ENCODE measurements around the gene CASKIN2. TPM values are rescaled to one million over a fixed set of nuclear protein-coding genes. Genes with fewer than 3 reads are reported as not detected.

The CASKIN2 gene
- polyA plus RNA-seq, 3 donors = 0.33 TPM; not detected in 2

GRCh38 chr17:75472119-75472518, 43.2 kb downstream of the CASKIN2 start:
- H4K20me1 ChIP-seq (ENCODE audit: insufficient read depth, low read length) = peaks cover 9% of the 10 kb centered on the region
- intact Hi-C loops (cut with micrococcal nuclease) = no loop called here

GRCh38 chr17:75471207-75471606, 44.1 kb downstream of the CASKIN2 start:
- no peak overlapping the region for H3K4me3 Mint-ChIP-seq
- Histone ChIP-seq H2AFZ (ENCODE audit: insufficient read depth, low read depth, low read length, poor library complexity, severe bottlenecking) (no peak overlapping the region), H3K4me1 (ENCODE audit: control insufficient read depth in 1 of 2, insufficient read depth in 2 of 2, low read length in 2 of 2) (no peaks in the 10 kb centered on the region), H3K27me3 (ENCODE audit: control insufficient read depth in 2 of 2, insufficient read depth in 2 of 2, low read length in 2 of 2) (no peaks in the 10 kb centered on the region), H3K9me3 (replicated peaks in 1 of 2; ENCODE audit: control insufficient read depth in 1 of 2, insufficient read depth in 1 of 2, low read length in 2 of 2) (no peaks in the 10 kb centered on the region), H3K27ac (ENCODE audit: low read depth in 1 of 2, low read length in 2 of 2) (no peak overlapping the region), H4K20me1 (ENCODE audit: insufficient read depth, low read length) (peaks cover 9% of the 10 kb centered on the region), H3K36me3 (replicated peaks in 1 of 2; ENCODE audit: control insufficient read depth in 1 of 2, insufficient read depth in 2 of 2, low read length in 2 of 2) (peaks cover 32 to 53% of the 10 kb centered on the region in 2 donors), H3K4me2 (replicated peaks; ENCODE audit: extremely low read depth, low read length, poor library complexity, severe bottlenecking) (no peak overlapping the region), H3K9ac (ENCODE audit: insufficient read depth, low read length, poor library complexity, severe bottlenecking) (no peak overlapping the region), H3K79me2 (ENCODE audit: insufficient read depth, low read length) (peaks cover 14% of the 10 kb centered on the region), H3K4me3 (replicated peaks in 1 of 3; ENCODE audit: low read depth in 2 of 3, low read length in 3 of 3) (no peak overlapping the region)
- DNase-seq = no peak
- no peaks in the 10 kb centered on the region for H3K27me3 Mint-ChIP-seq (ENCODE audit: low read depth in 3 of 3)
- H3K9me3 Mint-ChIP-seq = peaks cover 0 to 2% (median 0%) of the 10 kb centered on the region in 7 donors
- intact Hi-C loops (cut with micrococcal nuclease) = no loop called here
- no peaks in the 10 kb centered on the region for H3K4me1 Mint-ChIP-seq
- no peak for TF ChIP-seq CTCF (IDR thresholded peaks at IDR 0.05)
- peak overlapping the region in 2 of 7 donors; percentile 45 to 46 for H3K27ac Mint-ChIP-seq
- peaks cover 34 to 56% of the 10 kb centered on the region in 2 donors for H3K36me3 Mint-ChIP-seq
- WGBS (ENCODE audit: insufficient coverage) = 100% methylated on average over 1 of the region's 6 CpGs

More at GRCh38 chr17:75472119-75472518, 43.2 kb downstream of the CASKIN2 start:
- Mint-ChIP-seq H3K4me3 (no peak overlapping the region), H3K27ac (peak overlapping the region in 2 of 7 donors; percentile 20 to 32), H3K36me3 (peaks cover 39 to 65% of the 10 kb centered on the region in 2 donors), H3K9me3 (no peaks in the 10 kb centered on the region), H3K4me1 (peaks cover 1% of the 10 kb centered on the region), H3K27me3 (ENCODE audit: low read depth in 3 of 3) (peaks cover 0 to 3% (median 0%) of the 10 kb centered on the region in 3 donors)
- Histone ChIP-seq H3K27ac (ENCODE audit: low read depth in 1 of 2, low read length in 2 of 2) (peak overlapping the region in 1 of 2 donors; percentile 14), H3K4me2 (replicated peaks; ENCODE audit: extremely low read depth, low read length, poor library complexity, severe bottlenecking) (no peak overlapping the region), H3K9me3 (replicated peaks in 1 of 2; ENCODE audit: control insufficient read depth in 1 of 2, insufficient read depth in 1 of 2, low read length in 2 of 2) (no peaks in the 10 kb centered on the region), H3K79me2 (ENCODE audit: insufficient read depth, low read length) (peaks cover 11% of the 10 kb centered on the region), H3K4me1 (ENCODE audit: control insufficient read depth in 1 of 2, insufficient read depth in 2 of 2, low read length in 2 of 2) (no peaks in the 10 kb centered on the region), H2AFZ (ENCODE audit: insufficient read depth, low read depth, low read length, poor library complexity, severe bottlenecking) (no peak overlapping the region), H3K4me3 (replicated peaks in 1 of 3; ENCODE audit: low read depth in 2 of 3, low read length in 3 of 3) (no peak overlapping the region), H3K27me3 (ENCODE audit: control insufficient read depth in 2 of 2, insufficient read depth in 2 of 2, low read length in 2 of 2) (no peaks in the 10 kb centered on the region), H3K9ac (ENCODE audit: insufficient read depth, low read length, poor library complexity, severe bottlenecking) (no peak overlapping the region), H3K36me3 (replicated peaks in 1 of 2; ENCODE audit: control insufficient read depth in 1 of 2, insufficient read depth in 2 of 2, low read length in 2 of 2) (peaks cover 32 to 62% of the 10 kb centered on the region in 2 donors)
- DNase-seq = no peak
- TF ChIP-seq CTCF (IDR thresholded peaks at IDR 0.05) = no peak
- 94% methylated on average over 3 of the region's 4 CpGs for WGBS (ENCODE audit: insufficient coverage)

All from CD14-positive monocyte (primary cell).